IPS-NIHi7 (cell line): ENCODE measurements around the gene CSTF2T.

Source experiments
- DNase-seq: peaks from one replicate; pipeline ENCODE4 v3.0.0; 2012; ENCODE audit warnings: mixed read lengths; ENCODE audit errors: extremely low spot score

CSTF2T gene

GRCh38 chr10:51649064-51649463 is 50.3 kb downstream of the CSTF2T start:
- no peak for DNase-seq
